Measurements from ENCODE around the gene EPHX1.

DNA sequence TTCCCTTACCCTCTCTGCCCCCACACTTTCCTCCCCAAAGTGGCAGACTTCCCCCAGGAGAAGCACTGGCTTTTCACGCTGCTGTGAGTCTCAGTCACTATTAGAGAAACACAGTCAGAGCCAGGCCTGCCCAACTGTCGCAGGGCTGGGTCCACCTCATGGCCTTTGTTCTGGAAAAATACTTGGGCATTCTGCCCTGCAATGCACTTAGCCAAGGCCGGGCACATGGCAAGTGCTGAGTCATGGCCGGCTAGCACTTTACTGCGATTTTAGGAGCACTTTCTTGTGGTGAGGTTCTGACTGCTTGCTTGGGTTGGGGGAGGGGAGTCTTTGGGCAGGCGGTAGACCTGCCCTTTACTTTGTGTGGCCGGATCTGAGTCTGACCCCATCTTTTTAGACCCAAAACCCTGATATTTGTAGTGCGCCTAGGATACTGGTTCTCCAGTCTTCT lies 7.7 kb downstream of the EPHX1 start:
- TF ChIP-seq, protein P1, sequence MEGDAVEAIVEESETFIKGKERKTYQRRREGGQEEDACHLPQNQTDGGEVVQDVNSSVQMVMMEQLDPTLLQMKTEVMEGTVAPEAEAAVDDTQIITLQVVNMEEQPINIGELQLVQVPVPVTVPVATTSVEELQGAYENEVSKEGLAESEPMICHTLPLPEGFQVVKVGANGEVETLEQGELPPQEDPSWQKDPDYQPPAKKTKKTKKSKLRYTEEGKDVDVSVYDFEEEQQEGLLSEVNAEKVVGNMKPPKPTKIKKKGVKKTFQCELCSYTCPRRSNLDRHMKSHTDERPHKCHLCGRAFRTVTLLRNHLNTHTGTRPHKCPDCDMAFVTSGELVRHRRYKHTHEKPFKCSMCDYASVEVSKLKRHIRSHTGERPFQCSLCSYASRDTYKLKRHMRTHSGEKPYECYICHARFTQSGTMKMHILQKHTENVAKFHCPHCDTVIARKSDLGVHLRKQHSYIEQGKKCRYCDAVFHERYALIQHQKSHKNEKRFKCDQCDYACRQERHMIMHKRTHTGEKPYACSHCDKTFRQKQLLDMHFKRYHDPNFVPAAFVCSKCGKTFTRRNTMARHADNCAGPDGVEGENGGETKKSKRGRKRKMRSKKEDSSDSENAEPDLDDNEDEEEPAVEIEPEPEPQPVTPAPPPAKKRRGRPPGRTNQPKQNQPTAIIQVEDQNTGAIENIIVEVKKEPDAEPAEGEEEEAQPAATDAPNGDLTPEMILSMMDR (IDR thresholded peaks at IDR 0.05): no peak
- peak; percentile 12 to 87 for TF ChIP-seq POLR2A (IDR thresholded peaks at IDR 0.05)

All from adrenal gland (tissue), 5 donors.